Measurements from ENCODE around the gene DLG1. TPM values are rescaled to one million over a fixed set of nuclear protein-coding genes. Genes with fewer than 3 reads are reported as not detected.
A peak's percentile ranks its signal among the peaks of the same experiment; 100 is the strongest.

The DLG1 gene
- total and polyA plus RNA-seq, 4 donors: 47.8 to 130 (median 67.9) TPM

DNA sequence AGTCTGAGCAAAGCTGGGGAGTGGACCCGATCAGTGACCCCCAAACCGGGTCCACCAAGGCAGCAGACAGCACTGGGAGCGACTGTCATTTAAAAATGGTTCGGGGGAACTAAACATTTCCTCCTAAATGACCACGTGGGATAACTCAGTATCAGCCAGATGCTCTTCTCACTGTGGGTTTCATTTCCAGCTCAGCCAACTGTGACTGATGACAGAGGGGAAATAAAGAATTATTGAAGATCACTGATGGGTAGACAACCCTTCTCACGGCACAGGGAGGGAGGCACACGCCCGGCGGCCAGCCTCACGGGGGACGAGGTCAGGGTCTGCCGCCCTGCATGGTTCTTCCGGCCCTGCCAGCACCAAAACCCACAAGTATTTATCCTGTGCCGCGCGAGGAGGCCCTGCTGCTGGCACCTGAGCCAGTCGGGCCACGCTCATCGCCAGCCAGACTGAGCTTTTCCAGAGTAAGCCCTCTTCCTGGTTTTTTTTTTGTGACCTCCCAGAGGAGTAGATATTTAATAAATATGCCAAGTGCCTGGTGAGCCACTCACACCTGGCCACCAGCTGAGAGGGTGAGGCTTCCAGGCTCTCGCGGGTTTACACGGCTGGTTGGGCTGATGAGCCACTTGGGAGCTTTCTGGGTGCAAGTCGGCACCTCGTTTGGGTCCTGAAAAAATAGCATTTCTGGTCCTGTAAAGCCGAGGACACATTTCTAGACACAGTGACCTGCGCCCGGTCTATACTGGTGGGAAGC lies 275.0 kb downstream of the DLG1 start:
- Histone ChIP-seq H3K27me3 (ENCODE audit: control insufficient read depth, insufficient read depth, low read length) (peaks cover 18% of the 10 kb centered on the region), H3K4me3 (ENCODE audit: low read depth, low read length) (no peak overlapping the region), H3K27ac (ENCODE audit: low read depth, low read length) (no peak overlapping the region), H3K4me1 (ENCODE audit: control insufficient read depth, insufficient read depth, low read length) (peaks cover 26% of the 10 kb centered on the region), H3K36me3 (ENCODE audit: control insufficient read depth, insufficient read depth, low read length) (peaks cover 3% of the 10 kb centered on the region), H3K9me3 (ENCODE audit: control insufficient read depth, insufficient read depth, low read length) (no peaks in the 10 kb centered on the region)
- peak in 2 of 6 donors; percentile 33 to 76 for DNase-seq (ENCODE audit: low read depth in 4 of 6, low spot score in 6 of 6)
- WGBS (ENCODE audit: insufficient coverage): 49% methylated on average over 22 of the region's 27 CpGs

- DNase-seq (ENCODE audit: low read depth in 4 of 6, low spot score in 6 of 6): no peak
- Histone ChIP-seq H3K9me3 (ENCODE audit: control insufficient read depth, insufficient read depth, low read length) (no peaks in the 10 kb centered on the region), H3K27me3 (ENCODE audit: control insufficient read depth, insufficient read depth, low read length) (peaks cover 14% of the 10 kb centered on the region), H3K27ac (ENCODE audit: low read depth, low read length) (no peak overlapping the region), H3K4me1 (ENCODE audit: control insufficient read depth, insufficient read depth, low read length) (peaks cover 25% of the 10 kb centered on the region), H3K36me3 (ENCODE audit: control insufficient read depth, insufficient read depth, low read length) (peaks cover 3% of the 10 kb centered on the region), H3K4me3 (ENCODE audit: low read depth, low read length) (no peak overlapping the region)
- WGBS (ENCODE audit: insufficient coverage): 42% methylated on average over 6 of the region's 22 CpGs
Observed at GRCh38 chr3:197022405-197023231, 275.8 kb downstream of the DLG1 start.

- H3K4me3 ChIP-seq (ENCODE audit: low read depth, low read length): no peak overlapping the region
- no peak for DNase-seq (ENCODE audit: low read depth in 4 of 6, low spot score in 6 of 6)
- no peaks in the 10 kb centered on the region for H3K9me3 ChIP-seq (ENCODE audit: control insufficient read depth, insufficient read depth, low read length)
- 89% methylated on average over 14 of the region's 15 CpGs for WGBS (ENCODE audit: insufficient coverage)
- H3K27ac ChIP-seq (ENCODE audit: low read depth, low read length): no peak overlapping the region
- H3K36me3 ChIP-seq (ENCODE audit: control insufficient read depth, insufficient read depth, low read length): peaks cover 3% of the 10 kb centered on the region
- H3K27me3 ChIP-seq (ENCODE audit: control insufficient read depth, insufficient read depth, low read length): peaks cover 14% of the 10 kb centered on the region
- H3K4me1 ChIP-seq (ENCODE audit: control insufficient read depth, insufficient read depth, low read length): peaks cover 25% of the 10 kb centered on the region
Observed at GRCh38 chr3:197021729-197022404, 276.5 kb downstream of the DLG1 start.

GRCh38 chr3:197021231-197021630 lies 277.2 kb downstream of the DLG1 start:
- WGBS (ENCODE audit: insufficient coverage): 61% methylated on average over 4 of the region's 10 CpGs
- H3K4me1 ChIP-seq (ENCODE audit: control insufficient read depth, insufficient read depth, low read length): peaks cover 25% of the 10 kb centered on the region
- peaks cover 3% of the 10 kb centered on the region for H3K36me3 ChIP-seq (ENCODE audit: control insufficient read depth, insufficient read depth, low read length)
- H3K27me3 ChIP-seq (ENCODE audit: control insufficient read depth, insufficient read depth, low read length): peaks cover 8% of the 10 kb centered on the region
- no peak overlapping the region for H3K27ac ChIP-seq (ENCODE audit: low read depth, low read length)
- H3K9me3 ChIP-seq (ENCODE audit: control insufficient read depth, insufficient read depth, low read length): no peaks in the 10 kb centered on the region
- DNase-seq (ENCODE audit: low read depth in 4 of 6, low spot score in 6 of 6): no peak
- H3K4me3 ChIP-seq (ENCODE audit: low read depth, low read length): no peak overlapping the region

DNA sequence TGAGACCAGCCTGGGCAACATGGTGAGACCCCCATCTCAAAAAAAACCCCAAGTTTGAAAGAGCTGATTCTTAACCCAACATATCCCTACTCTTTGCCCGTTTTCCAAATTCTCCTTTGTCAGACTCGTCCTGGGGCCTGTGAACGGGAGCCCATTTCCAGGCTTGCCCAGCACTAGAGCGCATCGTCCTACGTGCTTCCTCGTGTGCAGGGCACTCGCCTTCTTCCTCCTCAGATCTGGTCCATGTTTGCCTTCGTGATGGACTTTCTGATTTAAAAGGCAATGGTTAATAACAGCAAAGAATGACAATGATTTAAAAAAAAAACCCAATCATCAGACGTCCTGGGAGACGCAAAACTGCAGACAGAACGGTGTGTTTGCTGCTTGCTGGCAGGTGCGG lies 278.9 kb downstream of the DLG1 start:
- no peaks in the 10 kb centered on the region for H3K36me3 ChIP-seq (ENCODE audit: control insufficient read depth, insufficient read depth, low read length)
- no peak overlapping the region for H3K27ac ChIP-seq (ENCODE audit: low read depth, low read length)
- 83% methylated on average over 6 of the region's 13 CpGs for WGBS (ENCODE audit: insufficient coverage)
- H3K9me3 ChIP-seq (ENCODE audit: control insufficient read depth, insufficient read depth, low read length): no peaks in the 10 kb centered on the region
- peaks cover 5% of the 10 kb centered on the region for H3K27me3 ChIP-seq (ENCODE audit: control insufficient read depth, insufficient read depth, low read length)
- peaks cover 21% of the 10 kb centered on the region for H3K4me1 ChIP-seq (ENCODE audit: control insufficient read depth, insufficient read depth, low read length)
- no peak for DNase-seq (ENCODE audit: low read depth in 4 of 6, low spot score in 6 of 6)
- no peak overlapping the region for H3K4me3 ChIP-seq (ENCODE audit: low read depth, low read length)

GRCh38 chr3:197019021-197019420 lies 279.4 kb downstream of the DLG1 start:
- WGBS (ENCODE audit: insufficient coverage): 38% methylated on average over 6 of the region's 6 CpGs
- Histone ChIP-seq H3K36me3 (ENCODE audit: control insufficient read depth, insufficient read depth, low read length) (no peaks in the 10 kb centered on the region), H3K9me3 (ENCODE audit: control insufficient read depth, insufficient read depth, low read length) (no peaks in the 10 kb centered on the region), H3K27ac (ENCODE audit: low read depth, low read length) (no peak overlapping the region), H3K4me3 (ENCODE audit: low read depth, low read length) (no peak overlapping the region), H3K4me1 (ENCODE audit: control insufficient read depth, insufficient read depth, low read length) (peaks cover 16% of the 10 kb centered on the region), H3K27me3 (ENCODE audit: control insufficient read depth, insufficient read depth, low read length) (peaks cover 5% of the 10 kb centered on the region)
- no peak for DNase-seq (ENCODE audit: low read depth in 4 of 6, low spot score in 6 of 6)

DNA sequence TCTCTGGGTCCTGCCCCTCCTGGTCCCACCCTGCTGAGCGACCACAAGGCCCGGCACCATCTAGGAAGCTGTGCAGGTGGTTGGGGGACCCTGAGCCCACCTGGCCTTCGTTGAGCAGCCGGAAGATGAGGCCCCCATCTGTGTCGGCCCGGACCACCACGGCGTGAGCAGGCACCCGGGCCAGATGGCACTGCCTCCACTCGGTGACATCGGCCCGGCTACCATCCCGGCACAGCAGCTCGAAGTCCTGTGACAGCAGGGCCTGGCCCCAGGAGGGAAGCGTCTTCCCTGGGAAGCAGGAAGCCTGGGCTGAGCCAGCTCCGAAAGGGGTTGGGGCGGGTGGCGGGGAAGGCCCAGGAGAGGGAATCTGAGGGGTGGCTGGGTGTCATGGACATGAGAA lies 281.4 kb downstream of the DLG1 start:
- Histone ChIP-seq H3K4me1 (ENCODE audit: control insufficient read depth, insufficient read depth, low read length) (peaks cover under 1% of the 10 kb centered on the region), H3K9me3 (ENCODE audit: control insufficient read depth, insufficient read depth, low read length) (no peaks in the 10 kb centered on the region), H3K27ac (ENCODE audit: low read depth, low read length) (no peak overlapping the region), H3K27me3 (ENCODE audit: control insufficient read depth, insufficient read depth, low read length) (no peaks in the 10 kb centered on the region), H3K4me3 (ENCODE audit: low read depth, low read length) (no peak overlapping the region), H3K36me3 (ENCODE audit: control insufficient read depth, insufficient read depth, low read length) (no peaks in the 10 kb centered on the region)
- 94% methylated on average over 15 of the region's 18 CpGs for WGBS (ENCODE audit: insufficient coverage)
- no peak for DNase-seq (ENCODE audit: low read depth in 4 of 6, low spot score in 6 of 6)

GRCh38 chr3:197015790-197016736 lies 282.3 kb downstream of the DLG1 start:
- 93% methylated on average over 24 of the region's 28 CpGs for WGBS (ENCODE audit: insufficient coverage)
- H3K27ac ChIP-seq (ENCODE audit: low read depth, low read length): no peak overlapping the region

More at GRCh38 chr3:197015790-197016736, 282.3 kb downstream of the DLG1 start:
- H3K9me3 ChIP-seq (ENCODE audit: control insufficient read depth, insufficient read depth, low read length): no peaks in the 10 kb centered on the region
- peaks cover 10% of the 10 kb centered on the region for H3K4me1 ChIP-seq (ENCODE audit: control insufficient read depth, insufficient read depth, low read length)
- no peak overlapping the region for H3K4me3 ChIP-seq (ENCODE audit: low read depth, low read length)
- no peak for DNase-seq (ENCODE audit: low read depth in 4 of 6, low spot score in 6 of 6)
- no peaks in the 10 kb centered on the region for H3K36me3 ChIP-seq (ENCODE audit: control insufficient read depth, insufficient read depth, low read length)
- no peaks in the 10 kb centered on the region for H3K27me3 ChIP-seq (ENCODE audit: control insufficient read depth, insufficient read depth, low read length)

All from spinal cord (tissue), 10 donors.